NCI-H2227 (cell line): ENCODE data around the gene SWT1.

Experiments
- DNase-seq: peaks from one replicate; lab custom pipeline; 2025; ENCODE audit not compliant: unreplicated experiment; lab: John Stamatoyannopoulos, UW

SWT1 gene, protein sequence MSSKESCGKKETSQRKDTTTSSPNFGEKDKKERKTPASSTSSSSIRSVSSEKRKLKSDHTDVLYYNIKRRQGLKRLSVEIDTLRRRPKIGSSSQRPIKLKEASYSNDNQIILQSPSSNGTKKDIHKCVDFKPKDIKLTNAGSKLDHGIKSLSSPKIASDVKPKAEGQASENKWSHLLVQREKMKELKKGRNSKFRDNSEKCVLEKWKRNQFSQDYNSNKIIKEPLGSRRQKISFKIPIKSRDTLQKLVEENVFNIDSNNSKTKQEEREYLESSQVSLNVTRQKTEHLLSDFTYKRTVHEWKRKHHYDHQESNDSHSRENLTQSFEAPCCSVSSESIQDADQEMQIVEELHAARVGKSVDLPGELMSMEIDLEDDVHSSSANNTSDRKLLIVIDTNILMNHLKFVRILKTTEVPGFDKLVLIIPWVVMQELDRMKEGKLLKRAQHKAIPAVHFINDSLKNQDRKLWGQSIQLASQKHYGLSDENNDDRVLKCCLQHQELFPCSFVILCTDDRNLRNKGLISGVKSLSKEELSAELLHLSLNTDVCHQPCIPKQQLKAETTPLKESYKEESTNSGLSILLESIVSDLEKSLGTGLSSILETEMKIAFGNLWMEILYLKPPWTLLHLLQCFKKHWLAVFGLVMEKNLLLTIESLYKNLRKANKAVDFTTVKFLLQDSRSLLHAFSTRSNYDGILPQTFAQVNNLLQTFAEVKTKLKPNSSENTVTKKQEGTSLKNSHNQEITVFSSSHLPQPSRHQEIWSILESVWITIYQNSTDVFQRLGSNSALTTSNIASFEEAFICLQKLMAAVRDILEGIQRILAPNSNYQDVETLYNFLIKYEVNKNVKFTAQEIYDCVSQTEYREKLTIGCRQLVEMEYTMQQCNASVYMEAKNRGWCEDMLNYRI

GRCh38 chr1:185156854-185157598 lies at the start of gene SWT1, which contains the start of gene TRMT1L:
Gene SWT1 (plus strand): TSS chr1:185157167. CDS start chr1:185160842, 3,675 bp downstream.
Gene TRMT1L (minus strand): TSS chr1:185156953. CDS start chr1:185156712, 241 bp downstream.
- DNase-seq = peak; percentile 99

GRCh38 chr1:185108321-185108720 lies 48.6 kb upstream of the SWT1 start:
- peak; percentile 7 for DNase-seq

DNA sequence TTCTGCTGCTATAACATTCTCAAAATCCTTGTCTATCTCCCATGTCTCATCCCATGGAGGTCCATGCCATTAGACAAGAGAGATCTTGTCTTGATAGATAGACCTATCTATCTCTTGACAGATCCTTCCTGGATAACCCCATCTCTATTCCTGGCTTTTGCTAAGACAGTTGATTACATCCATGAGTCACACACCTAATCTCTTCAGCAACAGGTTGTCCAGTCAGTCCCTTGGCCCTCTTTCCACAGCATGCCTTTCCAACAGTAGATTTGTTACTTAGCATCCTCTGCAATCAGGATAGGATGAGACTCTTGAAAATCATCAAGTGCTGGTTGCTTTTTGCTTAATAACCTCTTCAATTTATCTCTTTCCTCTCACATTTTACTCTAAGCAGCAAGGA lies 46.8 kb upstream of the SWT1 start:
- DNase-seq = no peak

DNA sequence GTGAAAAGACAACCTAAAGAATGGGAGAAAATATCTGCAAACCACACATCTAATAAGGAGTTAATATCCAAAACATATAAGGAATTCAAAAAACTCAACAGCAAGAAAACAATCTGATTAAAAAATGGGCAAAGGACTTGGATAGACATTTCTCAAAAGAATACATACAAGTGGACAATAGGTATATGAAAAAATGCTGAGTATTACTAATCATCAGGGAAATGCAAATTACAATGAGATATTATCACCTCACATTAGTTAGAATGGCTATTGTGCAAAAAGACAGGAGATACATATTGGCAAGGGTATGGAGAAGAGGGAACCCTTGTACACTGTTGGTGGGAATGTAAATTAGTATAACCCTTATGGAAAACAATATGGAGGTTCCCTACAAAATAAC lies 45.1 kb upstream of the SWT1 start:
- DNase-seq = no peak

- no peak for DNase-seq
Measured at GRCh38 chr1:185112356-185112755, 44.6 kb upstream of the SWT1 start.

GRCh38 chr1:185129708-185130107 lies 27.3 kb upstream of the SWT1 start:
- no peak for DNase-seq

DNA sequence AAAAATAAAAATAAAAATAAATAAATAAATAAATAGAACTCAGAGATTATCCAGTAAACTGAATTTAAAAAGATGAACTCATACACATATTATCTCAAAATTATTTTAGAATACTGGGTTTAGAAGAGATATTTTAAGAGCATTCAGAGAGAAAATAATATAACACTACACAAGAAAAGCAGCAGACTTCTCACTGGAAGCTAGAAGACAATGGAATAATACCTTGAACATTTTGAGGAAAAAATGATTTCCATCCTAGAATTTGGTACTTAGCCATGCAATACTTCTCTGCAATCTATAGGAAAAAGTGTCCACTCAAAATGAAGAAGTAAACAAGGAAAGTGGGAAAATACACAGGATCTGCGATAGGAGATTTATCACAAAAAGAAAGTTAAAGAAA lies 24.4 kb upstream of the SWT1 start:
- DNase-seq = no peak

GRCh38 chr1:185137896-185138545 lies 18.9 kb upstream of the SWT1 start:
- no peak for DNase-seq

DNA sequence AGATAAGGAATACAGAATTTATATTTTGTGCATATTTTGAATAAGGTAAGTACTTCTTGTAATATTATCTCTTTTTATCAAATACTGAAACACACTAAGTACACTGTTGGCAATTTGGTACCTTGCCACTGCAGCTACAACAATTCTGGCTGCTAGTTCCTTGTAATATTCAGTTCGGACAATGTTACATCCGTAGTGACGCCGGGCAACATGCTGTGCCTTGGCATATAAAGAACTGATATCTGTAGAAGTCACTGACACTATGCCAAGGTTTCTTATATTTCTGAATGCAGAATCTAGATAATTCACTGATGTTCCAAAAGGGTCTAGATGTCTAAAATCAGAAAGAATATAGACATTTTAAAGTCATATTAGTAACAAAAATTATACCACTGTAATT lies 17.7 kb upstream of the SWT1 start:
- no peak for DNase-seq

DNA sequence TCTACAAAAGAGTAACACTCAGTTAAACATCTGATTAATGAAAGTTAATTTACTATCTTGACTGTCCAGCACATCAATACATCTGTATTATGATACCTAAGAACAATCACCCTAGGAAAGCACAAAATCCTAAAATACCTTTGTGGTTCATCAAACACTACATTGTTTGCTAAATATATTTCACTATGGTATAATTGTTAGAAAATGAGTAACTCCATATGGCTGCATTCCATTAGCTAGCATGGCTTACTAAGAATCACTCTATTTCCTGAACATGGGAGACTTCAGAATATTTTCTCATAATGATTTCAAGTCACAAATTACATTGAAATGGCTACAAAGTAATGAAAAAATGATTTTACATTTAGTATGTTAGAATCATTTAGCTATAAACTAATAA lies 12.7 kb upstream of the SWT1 start:
- DNase-seq = no peak

DNA sequence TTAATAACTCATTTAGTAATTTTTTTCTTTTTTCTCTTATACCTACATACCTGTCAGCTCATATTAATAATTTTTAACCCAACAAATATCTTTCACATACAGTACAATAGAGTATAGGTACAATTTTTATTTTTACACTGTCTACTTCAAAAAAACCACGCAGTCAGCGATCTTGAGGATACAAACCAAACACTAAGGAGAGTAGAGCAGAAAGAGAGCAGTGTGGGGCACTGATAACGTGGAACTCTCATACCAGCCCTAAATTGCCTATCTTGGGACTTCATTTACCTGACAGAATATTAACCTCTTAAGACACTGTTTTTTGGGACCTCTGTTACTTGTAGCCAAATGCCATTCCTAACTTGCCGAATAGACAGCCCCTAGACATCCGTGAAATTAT lies 5.8 kb upstream of the SWT1 start:
- DNase-seq = no peak

DNA sequence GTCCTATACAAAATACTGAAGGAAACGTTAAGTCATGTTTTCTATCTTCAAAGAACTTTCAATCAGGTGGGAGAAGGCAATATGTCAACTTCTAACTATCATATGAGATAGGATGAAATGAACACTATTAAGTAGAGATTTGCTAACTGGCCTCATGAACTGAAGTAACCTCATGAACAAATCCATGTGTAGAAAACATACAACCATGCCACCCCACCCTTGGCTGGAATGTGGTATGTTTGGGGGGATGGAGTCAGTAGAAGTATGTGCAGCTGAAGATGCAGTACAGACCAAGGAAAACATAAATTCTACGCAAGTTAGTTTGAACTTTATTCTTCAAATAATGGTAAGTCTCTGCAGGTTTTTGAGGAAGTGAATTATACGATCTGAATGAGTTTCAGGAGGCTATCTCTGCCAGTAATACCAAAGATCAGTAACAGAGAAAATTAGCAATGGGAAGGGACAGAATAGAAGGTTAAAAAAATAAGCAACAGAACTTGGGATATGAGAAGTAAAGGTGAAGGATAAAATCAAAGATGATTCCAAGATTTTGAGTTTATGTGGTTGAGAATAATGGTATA lies 4.7 kb upstream of the SWT1 start:
- no peak for DNase-seq

DNA sequence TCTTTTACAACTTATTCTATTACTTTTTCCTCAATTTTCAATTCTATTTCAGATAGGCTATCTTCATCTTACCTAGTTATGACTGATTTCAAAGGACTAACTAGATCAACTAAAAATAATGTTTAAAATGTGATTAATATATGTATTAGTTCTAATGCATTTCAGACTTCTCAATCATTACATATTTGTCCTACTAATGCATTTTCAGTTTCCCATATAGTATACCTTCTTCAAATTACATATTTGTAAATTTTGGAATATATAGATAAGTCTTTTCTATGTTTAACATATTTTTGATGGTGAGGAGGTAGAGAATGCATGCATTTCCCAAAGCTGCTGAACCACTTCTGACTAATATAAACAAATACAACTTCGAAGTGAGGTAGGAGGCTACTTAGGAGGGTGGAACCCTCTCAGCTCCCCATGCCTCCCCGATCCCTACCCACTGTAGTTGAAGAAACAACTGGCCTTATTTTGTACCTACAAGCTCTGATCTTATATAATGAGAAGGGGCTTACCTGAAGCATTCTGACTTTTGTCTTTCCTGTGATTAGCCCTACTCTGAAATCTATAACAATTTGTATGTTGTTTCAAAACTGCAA lies 2.0 kb upstream of the SWT1 start:
- no peak for DNase-seq

DNA sequence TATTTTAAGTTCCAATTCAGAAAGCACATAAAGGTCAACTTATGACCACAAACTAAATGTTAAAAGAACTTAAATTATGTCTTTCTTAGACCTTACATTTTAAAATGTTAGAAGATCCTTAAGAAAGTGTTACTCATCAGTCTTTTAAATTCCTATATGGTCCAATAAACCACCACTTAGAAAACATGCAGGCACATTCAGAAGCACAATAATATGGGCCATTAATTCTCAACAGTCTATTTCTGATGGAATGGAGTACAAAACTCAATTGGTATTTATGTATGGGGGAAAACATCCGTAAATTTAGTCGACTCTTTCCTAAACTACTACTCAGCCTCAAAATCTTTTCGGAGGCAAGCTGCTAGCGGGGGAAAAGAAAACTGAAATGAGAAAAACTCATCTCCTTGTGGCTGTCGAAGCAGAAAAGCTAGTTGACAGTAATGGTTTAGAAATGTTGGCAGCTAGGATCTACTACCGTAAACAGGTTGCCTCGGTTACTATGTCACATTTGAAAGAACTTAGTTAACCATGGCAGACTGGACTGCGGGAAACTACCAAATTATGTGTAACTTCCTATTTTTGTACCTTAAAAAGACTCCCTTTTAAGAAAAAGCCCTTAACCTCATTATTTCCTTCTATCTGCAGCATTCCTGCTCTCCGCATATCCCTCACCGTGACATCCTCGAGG lies 1.2 kb upstream of the SWT1 start:
- peak; percentile 26 for DNase-seq

GRCh38 chr1:185156288-185156853 lies 596 bp upstream of the SWT1 start:
- no peak for DNase-seq

DNA sequence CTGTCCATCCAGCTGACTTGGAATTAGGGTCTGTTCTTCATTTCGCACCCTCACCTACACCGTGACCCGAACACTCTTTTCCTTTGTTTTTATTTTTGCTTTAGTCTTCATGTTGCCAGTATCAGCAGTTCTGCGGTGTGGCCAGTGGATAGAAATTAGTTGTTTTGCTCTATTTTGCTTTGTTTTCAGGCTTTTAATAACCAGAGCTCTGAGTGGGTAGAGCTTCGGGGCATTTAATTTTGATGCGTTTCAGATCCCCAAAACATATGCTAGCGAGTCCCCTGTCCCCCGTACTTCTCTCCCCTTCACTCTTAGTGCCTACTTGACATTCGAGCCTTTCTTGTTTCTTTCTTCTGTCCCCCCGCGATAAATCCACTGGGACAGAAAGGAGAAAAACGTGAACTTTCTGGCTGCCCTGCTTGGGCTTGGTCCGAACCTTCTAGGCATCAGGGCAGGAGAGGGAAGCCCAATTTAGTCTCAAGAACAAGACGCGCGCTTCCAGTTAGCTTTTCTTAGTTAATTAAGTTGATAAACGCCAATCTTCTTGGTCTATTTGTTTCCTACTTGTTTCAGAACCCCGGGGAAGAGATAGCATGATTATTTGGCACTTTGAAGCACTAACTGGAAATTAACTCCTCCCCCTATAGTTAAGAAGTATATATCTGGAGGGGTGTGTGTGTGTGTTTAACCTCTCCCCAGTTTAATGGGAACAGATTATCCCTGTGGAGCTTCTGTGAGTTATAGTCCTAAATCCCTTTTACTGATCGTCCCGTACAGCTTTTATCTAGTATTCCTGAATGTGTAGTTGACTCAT lies 839 bp downstream of the SWT1 start:
- peak; percentile 44 for DNase-seq

GRCh38 chr1:185158800-185159199 lies 1.8 kb downstream of the SWT1 start:
- DNase-seq = peak; percentile 53

- DNase-seq = no peak
Measured at GRCh38 chr1:185159966-185160365, 3.0 kb downstream of the SWT1 start.
